B cell (primary cell): Measurements from ENCODE around the gene LCOR. TPM values are rescaled to one million over a fixed set of nuclear protein-coding genes. Genes with fewer than 3 reads are reported as not detected.
"Not testable (repeated sequence)": the region's sequence is repeated elsewhere in the genome, so short reads cannot be mapped to it uniquely, and the experiment has no call there.

Experiments
- ATAC-seq: fragments of 200-7000 bp; cut with Tn5 transposase; one replicate; pipeline ENCODE4 v1.10.0; 2021; ENCODE audit warnings: low read depth, mild to moderate bottlenecking, moderate number of reproducible peaks, moderate library complexity
- CTCF ChIA-PET: fragments of 350-600 bp; sonication (Branson Sonifier 250); formaldehyde crosslinking; loops from one replicate; lab custom pipeline; 2021; ENCODE audit warnings: antibody characterized with exemption, inconsistent platforms; lab: Charles Lee
- POLR2A ChIA-PET: fragments of 350-600 bp; sonication (Branson Sonifier 250); formaldehyde crosslinking; loops from one replicate; lab custom pipeline; 2021; ENCODE audit warnings: antibody characterized with exemption; lab: Charles Lee
- DNase-seq: peaks from one replicate; pipeline ENCODE4 v3.0.0; 2013
- H2AFZ ChIP-seq: 2 replicates; pipeline ENCODE4 v1.6.1; 2012; ENCODE audit warnings: mild to moderate bottlenecking, low read depth, low read length; ENCODE audit not compliant: insufficient read depth, poor library complexity, severe bottlenecking
- H3K27ac ChIP-seq, 2 donors: 1 replicate in 1 of 2; 2 replicates in 1 of 2; pipeline ENCODE4 v1.5.1; 2012 to 2013; ENCODE audit warnings: low read length in 2 of 2, mild to moderate bottlenecking in 2 of 2, moderate library complexity in 1 of 2
- H3K27me3 ChIP-seq, 4 experiments: fragments of 200-600 bp in 1 of 4; sonication (generic) in 1 of 4; replicated peaks in 1 of 4; 1 replicate in 2 of 4; 2 replicates in 2 of 4; pipeline versions ENCODE4 v1.6.1 to v1.7.0; 2013 to 2016; ENCODE audit warnings: low read length in 3 of 4, mild to moderate bottlenecking in 2 of 4, mixed read lengths in 1 of 4, moderate library complexity in 1 of 4; ENCODE audit not compliant: insufficient read depth in 4 of 4, control insufficient read depth in 3 of 4; ENCODE audit errors: control extremely low read depth in 1 of 4
- H3K36me3 ChIP-seq, 2 experiments: replicated peaks in 1 of 2; 1 replicate in 1 of 2; 2 replicates in 1 of 2; pipeline versions ENCODE4 v1.6.1 to v1.7.1; 2013; ENCODE audit warnings: low read length in 1 of 2; ENCODE audit not compliant: insufficient read depth in 2 of 2, control insufficient read depth in 1 of 2; ENCODE audit errors: control extremely low read depth in 1 of 2, extremely low read depth in 1 of 2
- H3K4me1 ChIP-seq, 2 donors: fragments of 200-600 bp in 1 of 2; sonication (generic) in 1 of 2; 1 replicate in 1 of 2; 2 replicates in 1 of 2; pipeline versions ENCODE4 v1.5.1 to v1.6.1; 2013 to 2017; ENCODE audit warnings: low read length in 2 of 2; ENCODE audit not compliant: control insufficient read depth in 2 of 2, insufficient read depth in 2 of 2
- H3K4me2 ChIP-seq: replicated peaks from 2 replicates; pipeline ENCODE3; 2012; ENCODE audit warnings: mild to moderate bottlenecking, low read depth, low read length; ENCODE audit not compliant: poor library complexity, severe bottlenecking
- H3K4me3 ChIP-seq, 5 experiments: fragments of 200-600 bp in 1 of 5; sonication (generic) in 1 of 5; 1 replicate in 3 of 5; 2 replicates in 2 of 5; pipeline versions ENCODE4 v1.5.1 to v1.7.0; 2011 to 2016; ENCODE audit warnings: low read length in 4 of 5, mild to moderate bottlenecking in 4 of 5, low read depth in 2 of 5, control low read depth in 1 of 5, moderate library complexity in 1 of 5; ENCODE audit not compliant: insufficient read depth in 1 of 5; ENCODE audit errors: control extremely low read depth in 1 of 5, extremely low read depth in 1 of 5
- H3K79me2 ChIP-seq: fragments of 200-600 bp; sonication (generic); one replicate; pipeline ENCODE4 v1.6.0; 2016; ENCODE audit warnings: low read length; ENCODE audit not compliant: control insufficient read depth, insufficient read depth
- H3K9ac ChIP-seq: fragments of 200-600 bp; sonication (generic); 2 replicates; pipeline ENCODE4 v1.6.1; 2017; ENCODE audit warnings: mild to moderate bottlenecking, low read length, moderate library complexity
- H3K9me3 ChIP-seq, 3 donors: one replicate each; pipeline versions ENCODE4 v1.6.1 to v1.7.1; 2013; ENCODE audit warnings: low read length in 2 of 3; ENCODE audit not compliant: control insufficient read depth in 2 of 3, insufficient read depth in 1 of 3; ENCODE audit errors: control extremely low read depth in 1 of 3
- H4K20me1 ChIP-seq: 2 replicates; pipeline ENCODE4 v1.6.0; 2012; ENCODE audit warnings: mild to moderate bottlenecking, low read length; ENCODE audit not compliant: insufficient read depth, control insufficient read depth, poor library complexity, severe bottlenecking
- H3K27ac Mint-ChIP-seq: one replicate; pipeline ENCODE4 v1.8.0; 2021; ENCODE audit warnings: mixed read lengths
- H3K27me3 Mint-ChIP-seq: one replicate; pipeline ENCODE4 v1.8.0; 2021; ENCODE audit warnings: mixed read lengths
- H3K4me1 Mint-ChIP-seq: one replicate; pipeline ENCODE4 v1.8.0; 2021; ENCODE audit warnings: mixed read lengths
- H3K4me3 Mint-ChIP-seq: one replicate; pipeline ENCODE4 v1.8.0; 2021; ENCODE audit warnings: mixed read lengths
- H3K9me3 Mint-ChIP-seq: one replicate; pipeline ENCODE4 v1.8.0; 2022; ENCODE audit warnings: mixed read lengths; ENCODE audit not compliant: insufficient read depth
- CTCF ChIP-seq: fragments of 200-600 bp; IDR thresholded peaks from one replicate; pipeline ENCODE4 v1.8.0; 2022; ENCODE audit warnings: antibody characterized with exemption, mild to moderate bottlenecking
- EZH2 ChIP-seq: IDR thresholded peaks from 2 replicates; pipeline ENCODE4 v1.6.1; 2012; ENCODE audit warnings: borderline replicate concordance, low read depth, mild to moderate bottlenecking, moderate library complexity, low read length; ENCODE audit not compliant: insufficient read depth, poor library complexity, severe bottlenecking
- WGBS: methylation state at CpG from one replicate; pipeline ENCODE4 v1.1.5; 2013; ENCODE audit warnings: missing lambda C conversion rate; ENCODE audit not compliant: insufficient coverage; 5-methylcytosine and 5-hydroxymethylcytosine counted together
- intact Hi-C: fragments of 100-400 bp; cut with micrococcal nuclease; formaldehyde crosslinking; loops from one replicate; pipeline ENCODE4 v1.10.0; 2022
- polyA plus RNA-seq: library from polyadenylated mRNA; depleted of rRNA; stranded (reverse); fragments of >200 nt; gene quantifications from 2 replicates; pipeline ENCODE4 v1.2.3, GENCODE V29; 2012
- total RNA-seq, 2 donors: library from RNA; stranded (reverse); fragments of 120-200 nt in 1 of 2; gene quantifications; 1 replicate in 1 of 2; 2 replicates in 1 of 2; pipeline versions ENCODE4 v1.2.3 to v1.2.4, GENCODE V29; 2013 to 2022

LCOR gene
- total and polyA plus RNA-seq, 2 donors (not counting 1 experiment from before 2014, with no cell fraction given), result 5.1 to 70.0 TPM

DNA sequence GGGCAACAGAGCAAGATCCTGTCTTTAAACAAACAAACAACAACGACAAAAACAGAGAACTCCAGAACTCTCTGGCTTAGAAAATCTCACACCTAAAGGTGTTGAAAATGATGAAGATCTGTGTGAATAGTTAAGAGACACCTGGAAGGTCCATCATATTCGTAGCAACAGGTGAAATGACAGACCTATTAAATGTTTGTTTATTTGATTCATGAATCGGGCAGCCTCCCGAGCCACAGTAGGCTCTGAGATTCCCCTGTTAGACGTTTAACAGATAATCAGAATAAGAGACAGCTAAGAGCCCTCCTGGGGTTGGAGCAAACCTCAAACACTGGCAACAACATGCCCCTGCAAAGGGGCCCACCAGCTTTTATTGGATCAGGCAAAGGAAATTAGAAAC is 103.7 kb downstream of the LCOR start:
- peaks cover 0 to 1% (median 0%) of the 10 kb centered on the region in 3 donors for H3K9me3 ChIP-seq
- H2AFZ ChIP-seq, result no peak overlapping the region
- CTCF ChIA-PET, result interaction anchor here (1.8 kb wide), 1 partner anchor 89 kb away, joined by 4 read pairs; no protein-coding TSS in a partner anchor
- H3K4me2 ChIP-seq, result no peak overlapping the region
- Mint-ChIP-seq H3K4me3 (no peak overlapping the region), H3K4me1 (peaks cover 11% of the 10 kb centered on the region), H3K9me3 (no peaks in the 10 kb centered on the region), H3K27ac (peak overlapping the region; percentile 32), H3K27me3 (no peaks in the 10 kb centered on the region)
- no peaks in the 10 kb centered on the region for H3K27me3 ChIP-seq
- H3K4me3 ChIP-seq, result no peak overlapping the region
- intact Hi-C loops, result no loop called here
- WGBS, result 80% methylated on average over 1 of the region's 5 CpGs
- no peak overlapping the region for H3K9ac ChIP-seq
- POLR2A ChIA-PET, result no interaction called here
- H3K27ac ChIP-seq, result no peak overlapping the region
- peaks cover 55% of the 10 kb centered on the region for H3K79me2 ChIP-seq
- ATAC-seq, result no peak
- peaks cover 12 to 28% of the 10 kb centered on the region in 2 experiments for H3K36me3 ChIP-seq
- DNase-seq, result no peak
- H4K20me1 ChIP-seq, result peaks cover 48% of the 10 kb centered on the region
- TF ChIP-seq CTCF (no peak), EZH2 (no peak)
- no peaks in the 10 kb centered on the region for H3K4me1 ChIP-seq

DNA sequence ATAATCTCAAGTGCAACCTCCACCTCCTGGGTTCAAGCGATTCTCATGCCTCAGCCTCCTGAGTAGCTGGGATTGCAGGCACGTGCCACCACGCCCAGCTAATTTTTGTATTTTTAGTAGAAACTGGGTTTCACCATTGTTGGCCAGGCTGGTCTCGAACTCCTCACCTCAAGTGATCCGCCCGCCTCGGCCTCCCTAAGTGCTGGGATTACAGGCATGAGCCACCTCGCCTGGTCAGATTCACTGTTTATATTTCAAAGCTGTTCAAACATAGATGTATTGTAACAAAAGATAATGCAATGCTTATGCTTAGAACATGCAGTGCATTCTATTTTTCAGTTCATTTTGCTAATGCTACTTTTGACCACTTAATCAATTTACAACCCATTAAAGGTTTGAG is 111.1 kb downstream of the LCOR start:
- H3K27ac Mint-ChIP-seq, H3K27me3 ChIP-seq, H2AFZ ChIP-seq, ATAC-seq, H3K9me3 ChIP-seq, H3K9ac ChIP-seq, H3K4me3 ChIP-seq, H3K4me1 Mint-ChIP-seq, H3K27ac ChIP-seq, H3K9me3 Mint-ChIP-seq, H3K4me2 ChIP-seq, intact Hi-C loops, DNase-seq, H3K4me3 Mint-ChIP-seq, CTCF ChIA-PET, H3K4me1 ChIP-seq, H4K20me1 ChIP-seq, POLR2A ChIA-PET, H3K27me3 Mint-ChIP-seq: not testable (repeated sequence)
- Histone ChIP-seq H3K36me3 (peaks cover 10 to 14% of the 10 kb centered on the region in 2 experiments), H3K79me2 (peaks cover 27% of the 10 kb centered on the region)
- WGBS, result 100% methylated on average over 4 of the region's 8 CpGs
